Fibroblast of gingiva (primary cell): ENCODE measurements around the gene LRTM2.

Experiments
- DNase-seq: peaks from one replicate; pipeline ENCODE4 v3.0.0-alpha.2; 2011; ENCODE audit warnings: low read depth

The LRTM2 gene

GRCh38 chr12:1864867-1865266 lies 44.5 kb downstream of the LRTM2 start:
- no peak for DNase-seq

- DNase-seq: no peak
These were observed 45.0 kb downstream of the LRTM2 start for GRCh38 chr12:1865284-1865866.

- DNase-seq: no peak
These were observed 48.8 kb downstream of the LRTM2 start for GRCh38 chr12:1869145-1869544.

GRCh38 chr12:1870086-1870485 lies 49.7 kb downstream of the LRTM2 start:
- no peak for DNase-seq

- DNase-seq: no peak
These were observed 50.9 kb downstream of the LRTM2 start for GRCh38 chr12:1870998-1871917.

- DNase-seq: no peak
These were observed 51.6 kb downstream of the LRTM2 start for GRCh38 chr12:1872001-1872400.

GRCh38 chr12:1872448-1872847 lies 52.1 kb downstream of the LRTM2 start:
- DNase-seq: no peak

- DNase-seq: no peak
These were observed 53.5 kb downstream of the LRTM2 start for GRCh38 chr12:1873531-1874510.

GRCh38 chr12:1875608-1876007 lies 55.2 kb downstream of the LRTM2 start:
- DNase-seq: no peak

- no peak for DNase-seq
These were observed 55.7 kb downstream of the LRTM2 start for GRCh38 chr12:1876086-1876485.

GRCh38 chr12:1877169-1877878 lies 57.0 kb downstream of the LRTM2 start:
- no peak for DNase-seq

GRCh38 chr12:1878214-1878613 lies 57.8 kb downstream of the LRTM2 start:
- no peak for DNase-seq

GRCh38 chr12:1878695-1879094 lies 58.3 kb downstream of the LRTM2 start:
- DNase-seq: no peak

- no peak for DNase-seq
These were observed 59.3 kb downstream of the LRTM2 start for GRCh38 chr12:1879633-1880032.

- DNase-seq: no peak
These were observed 59.9 kb downstream of the LRTM2 start for GRCh38 chr12:1880153-1880845.

- no peak for DNase-seq
These were observed 60.5 kb downstream of the LRTM2 start for GRCh38 chr12:1880876-1881275.

GRCh38 chr12:1881301-1881700 lies 60.9 kb downstream of the LRTM2 start:
- no peak for DNase-seq

GRCh38 chr12:1881936-1882335 lies 61.6 kb downstream of the LRTM2 start:
- DNase-seq: no peak

- DNase-seq: no peak
These were observed 62.0 kb downstream of the LRTM2 start for GRCh38 chr12:1882405-1882804.

GRCh38 chr12:1882850-1883470 lies 62.6 kb downstream of the LRTM2 start:
- DNase-seq: no peak

- no peak for DNase-seq
These were observed 63.1 kb downstream of the LRTM2 start for GRCh38 chr12:1883513-1883912.
